DND-41 (cell line): ENCODE results near the gene CPNE6.
A peak's percentile ranks its signal among the peaks of the same experiment; 100 is the strongest.

Source experiments
- ATAC-seq: fragments of 200-7000 bp; cut with Tn5 transposase; 3 replicates; pipeline ENCODE4 v1.9.1; 2021; ENCODE audit warnings: low read depth; ENCODE audit not compliant: insufficient read depth
- DNase-seq: peaks from one replicate; pipeline ENCODE4 v3.0.0-alpha.2; 2020
- H2AFZ ChIP-seq: 2 replicates; pipeline ENCODE4 v1.6.0; 2012; ENCODE audit warnings: low read depth, low read length
- H3K27ac ChIP-seq: 2 replicates; pipeline ENCODE4 v1.5.1; 2012; ENCODE audit warnings: low read length, inconsistent platforms
- H3K27me3 ChIP-seq: fragments of 200-600 bp; sonication (generic); 2 replicates; pipeline ENCODE4 v1.6.0; 2012; ENCODE audit warnings: low read length, mild to moderate bottlenecking, inconsistent platforms; ENCODE audit not compliant: insufficient read depth, poor library complexity
- H3K36me3 ChIP-seq: 2 replicates; pipeline ENCODE4 v1.5.1; 2012; ENCODE audit warnings: low read length, inconsistent platforms; ENCODE audit not compliant: insufficient read depth
- H3K4me1 ChIP-seq: 2 replicates; pipeline ENCODE4 v1.5.1; 2012; ENCODE audit warnings: mild to moderate bottlenecking, low read length; ENCODE audit not compliant: insufficient read depth
- H3K4me2 ChIP-seq: 2 replicates; pipeline ENCODE4 v1.6.0; 2012; ENCODE audit warnings: mild to moderate bottlenecking, moderate library complexity, low read length, inconsistent platforms; ENCODE audit not compliant: insufficient read depth
- H3K4me3 ChIP-seq, 2 experiments: fragments of 200-600 bp in 1 of 2; shearing (Covaris generic) in 1 of 2; 2 replicates each; pipeline ENCODE4 v1.5.1; 2012 to 2016; ENCODE audit warnings: inconsistent platforms in 2 of 2, low read length in 2 of 2, mild to moderate bottlenecking in 2 of 2, low read depth in 1 of 2, moderate library complexity in 1 of 2
- H3K79me2 ChIP-seq: 2 replicates; pipeline ENCODE4 v1.6.0; 2012; ENCODE audit warnings: low read length, inconsistent platforms; ENCODE audit not compliant: insufficient read depth
- H3K9ac ChIP-seq: 2 replicates; pipeline ENCODE4 v1.6.0; 2012; ENCODE audit warnings: low read depth, mild to moderate bottlenecking, inconsistent platforms, low read length, moderate library complexity
- H3K9me3 ChIP-seq: 2 replicates; pipeline ENCODE4 v1.5.1; 2012; ENCODE audit warnings: low read length, moderate library complexity, mild to moderate bottlenecking, inconsistent platforms; ENCODE audit not compliant: insufficient read depth, severe bottlenecking
- H4K20me1 ChIP-seq: 2 replicates; pipeline ENCODE4 v1.6.0; 2012; ENCODE audit warnings: low read length; ENCODE audit not compliant: insufficient read depth
- CTCF ChIP-seq: IDR thresholded peaks from 2 replicates; pipeline ENCODE4 v1.5.1; 2012; ENCODE audit warnings: borderline replicate concordance, low read length, moderate library complexity, mild to moderate bottlenecking; ENCODE audit not compliant: poor library complexity, severe bottlenecking; ENCODE audit errors: extremely low read depth
- EZH2 ChIP-seq: IDR thresholded peaks from 3 replicates; pipeline ENCODE4 v1.6.1; 2012; ENCODE audit warnings: borderline replicate concordance, low read depth, mild to moderate bottlenecking, moderate library complexity, low read length, inconsistent platforms; ENCODE audit not compliant: severe bottlenecking

The CPNE6 gene

GRCh38 chr14:24093207-24093900, 22.0 kb downstream of the CPNE6 start:
- no peak for DNase-seq
- Histone ChIP-seq H3K4me1 (peaks cover 30% of the 10 kb centered on the region), H3K4me2 (peak overlapping the region; percentile 77), H3K36me3 (peaks cover 13% of the 10 kb centered on the region), H3K27ac (peak overlapping the region; percentile 94), H3K27me3 (no peaks in the 10 kb centered on the region), H2AFZ (peak overlapping the region; percentile 85), H3K4me3 (peak overlapping the region in 1 of 2 experiments; percentile 75; a peak in 2 of 4 replicates), H4K20me1 (no peaks in the 10 kb centered on the region), H3K9me3 (no peaks in the 10 kb centered on the region), H3K79me2 (peaks cover 22% of the 10 kb centered on the region), H3K9ac (peak overlapping the region; percentile 95)
- no peak for ATAC-seq
- TF ChIP-seq CTCF (no peak), EZH2 (no peak)

GRCh38 chr14:24093901-24094840, 22.8 kb downstream of the CPNE6 start, which contains the start of gene PCK2:
Gene PCK2, plus strand, starts transcription at chr14:24094311. Its CDS starts 95 bp downstream, at chr14:24094406.
- TF ChIP-seq EZH2 (no peak), CTCF (no peak)
- Histone ChIP-seq H3K4me3 (peak within 1 kb of the TSS; percentile 67 to 75), H3K27me3 (no peaks in the 10 kb centered on the region), H2AFZ (peak within 1 kb of the TSS; percentile 85), H3K36me3 (peaks cover 21% of the 10 kb centered on the region), H3K4me2 (peak within 1 kb of the TSS; percentile 77), H3K9ac (peak within 1 kb of the TSS; percentile 95), H3K79me2 (peaks cover 22% of the 10 kb centered on the region), H4K20me1 (no peaks in the 10 kb centered on the region), H3K4me1 (peaks cover 30% of the 10 kb centered on the region), H3K9me3 (no peaks in the 10 kb centered on the region), H3K27ac (peak within 1 kb of the TSS; percentile 94)
- peak; percentile 94 for DNase-seq
- peak; percentile 82 for ATAC-seq

GRCh38 chr14:24094841-24095270, 23.5 kb downstream of the CPNE6 start:
- Histone ChIP-seq H3K27me3 (no peaks in the 10 kb centered on the region), H3K9me3 (no peaks in the 10 kb centered on the region), H3K4me2 (peak overlapping the region; percentile 77), H3K4me1 (peaks cover 30% of the 10 kb centered on the region), H3K79me2 (peaks cover 22% of the 10 kb centered on the region), H3K4me3 (peak overlapping the region; percentile 67 to 75), H3K36me3 (peaks cover 28% of the 10 kb centered on the region), H4K20me1 (no peaks in the 10 kb centered on the region), H3K27ac (peak overlapping the region; percentile 94), H2AFZ (peak overlapping the region; percentile 85), H3K9ac (peak overlapping the region; percentile 95)
- DNase-seq (no peak), ATAC-seq (peak; percentile 3)
- TF ChIP-seq EZH2: no peak
- no peak for TF ChIP-seq CTCF
